OCI-LY7 (cell line): ENCODE results near the gene EPHB1. TPM values are rescaled to one million over a fixed set of nuclear protein-coding genes. Genes with fewer than 3 reads are reported as not detected.

Source experiments
- BruUV-seq: library from RNA; stranded (reverse); fragments of 400-500 nt; replicated peaks from 2 replicates; lab custom pipeline; 2021; lab: Mats Ljungman, UMichigan
- CTCF ChIA-PET: fragments of 300-600 bp; sonication (Branson Sonifier 250); formaldehyde crosslinking; loops from one replicate; lab custom pipeline; 2022; ENCODE audit warnings: antibody characterized with exemption; ENCODE audit not compliant: unreplicated experiment; lab: Charles Lee
- POLR2A ChIA-PET: fragments of 300-600 bp; sonication (Branson Sonifier 250); formaldehyde crosslinking; loops from one replicate; lab custom pipeline; 2022; ENCODE audit warnings: antibody characterized with exemption; lab: Charles Lee
- DNase-seq: peaks from one replicate; pipeline ENCODE4 v3.0.0-alpha.2; 2015; ENCODE audit warnings: low spot score
- H2AFZ ChIP-seq: fragments of 200-600 bp; sonication (generic), shearing (Covaris generic); 2 replicates; pipeline ENCODE4 v1.6.1; 2014; ENCODE audit warnings: mild to moderate bottlenecking, antibody characterized with exemption, low read length, moderate library complexity
- H3K27ac ChIP-seq: fragments of 200-600 bp; sonication (generic); 2 replicates; pipeline ENCODE4 v1.5.1; 2014; ENCODE audit warnings: mixed run types, low read depth, mild to moderate bottlenecking, moderate library complexity, low read length, inconsistent platforms; ENCODE audit not compliant: poor library complexity, severe bottlenecking
- H3K36me3 ChIP-seq: fragments of 200-600 bp; sonication (generic); 2 replicates; pipeline ENCODE4 v1.6.1; 2014; ENCODE audit warnings: mild to moderate bottlenecking, antibody characterized with exemption, low read length, moderate library complexity, mixed read lengths; ENCODE audit not compliant: insufficient read depth
- H3K4me1 ChIP-seq: fragments of 200-600 bp; sonication (generic); 2 replicates; pipeline ENCODE4 v1.5.1; 2014; ENCODE audit warnings: mild to moderate bottlenecking, low read length; ENCODE audit not compliant: insufficient read depth, poor library complexity, severe bottlenecking
- H3K4me2 ChIP-seq: fragments of 200-600 bp; sonication (generic); 2 replicates; pipeline ENCODE4 v1.6.1; 2014; ENCODE audit warnings: mild to moderate bottlenecking, low read length
- H3K4me3 ChIP-seq: fragments of 200-600 bp; sonication (generic); 2 replicates; pipeline ENCODE4 v1.5.1; 2014; ENCODE audit warnings: mild to moderate bottlenecking, low read depth, low read length; ENCODE audit not compliant: poor library complexity, severe bottlenecking
- H3K79me2 ChIP-seq: fragments of 200-600 bp; sonication (generic); 2 replicates; pipeline ENCODE4 v1.6.1; 2016; ENCODE audit warnings: low read depth, mild to moderate bottlenecking, low read length, moderate library complexity, mixed read lengths; ENCODE audit not compliant: insufficient read depth
- H3K9me2 ChIP-seq: fragments of 200-600 bp; sonication (generic); 2 replicates; pipeline ENCODE4 v1.6.1; 2016; ENCODE audit warnings: mild to moderate bottlenecking, low read length, mixed read lengths; ENCODE audit not compliant: insufficient read depth
- H3K9me3 ChIP-seq: fragments of 200-600 bp; sonication (generic); 2 replicates; pipeline ENCODE4 v1.6.1; 2014; ENCODE audit warnings: mild to moderate bottlenecking, mixed run types, low read length, mixed read lengths
- H4K20me1 ChIP-seq: fragments of 200-600 bp; sonication (generic); 2 replicates; pipeline ENCODE4 v1.6.1; 2014; ENCODE audit warnings: mild to moderate bottlenecking, antibody characterized with exemption, low read length, moderate library complexity, mixed read lengths; ENCODE audit not compliant: insufficient read depth
- EZH2phosphoT487 ChIP-seq: fragments of 200-600 bp; sonication (generic); IDR thresholded peaks from 2 replicates; pipeline ENCODE4 v1.6.1; 2018; ENCODE audit warnings: low read depth, borderline replicate concordance, mild to moderate bottlenecking, mixed run types, antibody characterized with exemption, low read length, moderate library complexity, mixed read lengths
- intact Hi-C: fragments of 100-400 bp; cut with micrococcal nuclease; formaldehyde crosslinking; loops from one replicate; pipeline ENCODE4 v1.10.0; 2022; ENCODE audit not compliant: unreplicated experiment
- total RNA-seq, 2 experiments: library from RNA; depleted of rRNA in 1 of 2; stranded (reverse); fragments of >200 nt in 1 of 2; shearing (Covaris generic) in 1 of 2; gene quantifications; 2 replicates each; pipeline ENCODE4 v1.2.3, GENCODE V29; 2014 to 2022
- TF ChIP-seq, protein P1 (sequence below): fragments of 200-600 bp; sonication (generic); conservative IDR thresholded peaks from 2 replicates; pipeline ENCODE4 v1.5.1; 2014; ENCODE audit warnings: mild to moderate bottlenecking, antibody characterized with exemption, low read length, moderate library complexity, mixed read lengths

The EPHB1 gene
- total RNA-seq, 2 experiments from 2014 or later = 0.54 to 1.3 TPM

GRCh38 chr3:134754768-134755559, 40.1 kb upstream of the EPHB1 start:
- Histone ChIP-seq H3K9me3 (no peaks in the 10 kb centered on the region), H4K20me1 (no peaks in the 10 kb centered on the region), H3K36me3 (no peaks in the 10 kb centered on the region), H2AFZ (no peak overlapping the region), H3K79me2 (no peaks in the 10 kb centered on the region), H3K4me3 (no peak overlapping the region), H3K4me2 (no peak overlapping the region), H3K9me2 (no peaks in the 10 kb centered on the region), H3K27ac (no peak overlapping the region), H3K4me1 (no peaks in the 10 kb centered on the region)
- CTCF ChIA-PET = no interaction called here
- no TSS peak for BruUV-seq
- POLR2A ChIA-PET = interaction anchor here (0.6 kb wide), 1 partner anchor 260 kb away, joined by 3 read pairs; no protein-coding TSS in a partner anchor
- DNase-seq = peak; percentile 37
- TF ChIP-seq, protein P1, sequence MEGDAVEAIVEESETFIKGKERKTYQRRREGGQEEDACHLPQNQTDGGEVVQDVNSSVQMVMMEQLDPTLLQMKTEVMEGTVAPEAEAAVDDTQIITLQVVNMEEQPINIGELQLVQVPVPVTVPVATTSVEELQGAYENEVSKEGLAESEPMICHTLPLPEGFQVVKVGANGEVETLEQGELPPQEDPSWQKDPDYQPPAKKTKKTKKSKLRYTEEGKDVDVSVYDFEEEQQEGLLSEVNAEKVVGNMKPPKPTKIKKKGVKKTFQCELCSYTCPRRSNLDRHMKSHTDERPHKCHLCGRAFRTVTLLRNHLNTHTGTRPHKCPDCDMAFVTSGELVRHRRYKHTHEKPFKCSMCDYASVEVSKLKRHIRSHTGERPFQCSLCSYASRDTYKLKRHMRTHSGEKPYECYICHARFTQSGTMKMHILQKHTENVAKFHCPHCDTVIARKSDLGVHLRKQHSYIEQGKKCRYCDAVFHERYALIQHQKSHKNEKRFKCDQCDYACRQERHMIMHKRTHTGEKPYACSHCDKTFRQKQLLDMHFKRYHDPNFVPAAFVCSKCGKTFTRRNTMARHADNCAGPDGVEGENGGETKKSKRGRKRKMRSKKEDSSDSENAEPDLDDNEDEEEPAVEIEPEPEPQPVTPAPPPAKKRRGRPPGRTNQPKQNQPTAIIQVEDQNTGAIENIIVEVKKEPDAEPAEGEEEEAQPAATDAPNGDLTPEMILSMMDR = peak; percentile 76
- no peak for TF ChIP-seq EZH2phosphoT487
- intact Hi-C loops = loop anchor here (10.0 kb wide), 1 partner anchor 150 kb away; no protein-coding TSS in a partner anchor

GRCh38 chr3:134755821-134756220, 39.2 kb upstream of the EPHB1 start:
- no TSS peak for BruUV-seq
- no peak overlapping the region for H3K4me3 ChIP-seq
- H2AFZ ChIP-seq = no peak overlapping the region
- no peaks in the 10 kb centered on the region for H3K36me3 ChIP-seq
- H3K79me2 ChIP-seq = no peaks in the 10 kb centered on the region
- no peak for TF ChIP-seq EZH2phosphoT487
- TF ChIP-seq, protein P1 = no peak
- DNase-seq = no peak
- H3K4me1 ChIP-seq = no peaks in the 10 kb centered on the region
- CTCF ChIA-PET = no interaction called here
- H3K27ac ChIP-seq = no peak overlapping the region
- no peaks in the 10 kb centered on the region for H4K20me1 ChIP-seq
- no peaks in the 10 kb centered on the region for H3K9me2 ChIP-seq
- H3K9me3 ChIP-seq = no peaks in the 10 kb centered on the region
- H3K4me2 ChIP-seq = no peak overlapping the region
- intact Hi-C loops = loop anchor here (10.0 kb wide), 1 partner anchor 151 kb away; no protein-coding TSS in a partner anchor
- POLR2A ChIA-PET = no interaction called here

DNA sequence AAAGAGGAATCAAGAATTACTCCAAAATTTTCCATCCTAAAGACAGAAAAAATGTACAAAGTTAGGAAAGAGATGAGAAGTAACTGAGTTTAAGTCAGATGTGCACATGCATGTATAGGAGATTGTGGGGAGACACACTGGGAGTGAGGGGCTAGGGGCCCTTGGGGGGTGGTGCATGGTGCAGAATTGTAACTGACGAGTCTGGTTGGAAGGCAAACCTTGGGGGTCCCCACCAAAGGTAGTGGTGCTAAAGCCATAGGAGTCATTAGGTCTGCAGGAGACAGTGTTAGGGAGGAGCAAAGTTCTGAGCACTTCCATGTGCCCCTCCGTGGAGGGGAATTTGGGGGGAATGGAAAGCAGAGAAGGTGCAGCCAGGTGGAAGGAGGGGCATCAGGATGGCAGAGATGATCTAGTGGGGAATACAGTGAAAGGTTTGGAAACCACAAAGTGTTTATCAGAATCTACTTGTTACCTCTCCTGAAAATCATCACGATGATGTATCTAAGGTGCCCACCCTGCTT, 37.5 kb upstream of the EPHB1 start:
- intact Hi-C loops = loop anchor here (10.0 kb wide), 1 partner anchor 153 kb away; no protein-coding TSS in a partner anchor
- ChIA-PET POLR2A (no interaction called here), CTCF (no interaction called here)
- no peak for TF ChIP-seq EZH2phosphoT487
- TF ChIP-seq, protein P1 = no peak
- no peaks in the 10 kb centered on the region for H3K4me1 ChIP-seq
- no peak overlapping the region for H3K27ac ChIP-seq
- BruUV-seq = no TSS peak
- no peak overlapping the region for H2AFZ ChIP-seq
- no peaks in the 10 kb centered on the region for H3K36me3 ChIP-seq
- H3K4me2 ChIP-seq = no peak overlapping the region
- no peaks in the 10 kb centered on the region for H3K9me2 ChIP-seq
- no peak overlapping the region for H3K4me3 ChIP-seq
- no peaks in the 10 kb centered on the region for H3K9me3 ChIP-seq
- no peaks in the 10 kb centered on the region for H4K20me1 ChIP-seq
- DNase-seq = no peak
- no peaks in the 10 kb centered on the region for H3K79me2 ChIP-seq
